Measurements from ENCODE around the gene TOMM7.

DNA sequence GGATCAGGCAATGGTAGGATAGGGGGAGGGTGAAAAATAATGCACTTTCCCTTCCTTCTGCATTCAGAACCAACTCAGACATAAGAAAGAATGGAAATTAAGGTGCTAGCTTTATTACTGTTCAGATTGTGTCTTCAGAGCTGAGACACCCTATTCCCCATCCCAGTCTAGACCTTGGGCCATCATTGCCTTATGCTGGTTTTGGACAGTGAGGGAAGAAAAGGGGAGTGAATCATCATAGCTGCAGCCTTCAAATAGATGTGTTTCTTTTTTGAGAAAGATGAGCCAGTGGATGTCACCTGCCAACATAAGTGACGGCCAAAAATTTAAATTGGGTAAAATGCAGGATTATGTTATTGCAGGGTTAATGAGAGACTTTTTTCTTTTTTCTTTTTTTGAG, 27.0 kb upstream of the TOMM7 start:
- TF ChIP-seq POLR2AphosphoS5 (IDR thresholded peaks at IDR 0.05; ENCODE audit: low read depth, low read length) (no peak), TAF1 (IDR thresholded peaks at IDR 0.05; ENCODE audit: borderline replicate concordance, insufficient read depth, low read length) (no peak)
- TF ChIP-seq, protein P1, sequence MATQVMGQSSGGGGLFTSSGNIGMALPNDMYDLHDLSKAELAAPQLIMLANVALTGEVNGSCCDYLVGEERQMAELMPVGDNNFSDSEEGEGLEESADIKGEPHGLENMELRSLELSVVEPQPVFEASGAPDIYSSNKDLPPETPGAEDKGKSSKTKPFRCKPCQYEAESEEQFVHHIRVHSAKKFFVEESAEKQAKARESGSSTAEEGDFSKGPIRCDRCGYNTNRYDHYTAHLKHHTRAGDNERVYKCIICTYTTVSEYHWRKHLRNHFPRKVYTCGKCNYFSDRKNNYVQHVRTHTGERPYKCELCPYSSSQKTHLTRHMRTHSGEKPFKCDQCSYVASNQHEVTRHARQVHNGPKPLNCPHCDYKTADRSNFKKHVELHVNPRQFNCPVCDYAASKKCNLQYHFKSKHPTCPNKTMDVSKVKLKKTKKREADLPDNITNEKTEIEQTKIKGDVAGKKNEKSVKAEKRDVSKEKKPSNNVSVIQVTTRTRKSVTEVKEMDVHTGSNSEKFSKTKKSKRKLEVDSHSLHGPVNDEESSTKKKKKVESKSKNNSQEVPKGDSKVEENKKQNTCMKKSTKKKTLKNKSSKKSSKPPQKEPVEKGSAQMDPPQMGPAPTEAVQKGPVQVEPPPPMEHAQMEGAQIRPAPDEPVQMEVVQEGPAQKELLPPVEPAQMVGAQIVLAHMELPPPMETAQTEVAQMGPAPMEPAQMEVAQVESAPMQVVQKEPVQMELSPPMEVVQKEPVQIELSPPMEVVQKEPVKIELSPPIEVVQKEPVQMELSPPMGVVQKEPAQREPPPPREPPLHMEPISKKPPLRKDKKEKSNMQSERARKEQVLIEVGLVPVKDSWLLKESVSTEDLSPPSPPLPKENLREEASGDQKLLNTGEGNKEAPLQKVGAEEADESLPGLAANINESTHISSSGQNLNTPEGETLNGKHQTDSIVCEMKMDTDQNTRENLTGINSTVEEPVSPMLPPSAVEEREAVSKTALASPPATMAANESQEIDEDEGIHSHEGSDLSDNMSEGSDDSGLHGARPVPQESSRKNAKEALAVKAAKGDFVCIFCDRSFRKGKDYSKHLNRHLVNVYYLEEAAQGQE (IDR thresholded peaks at IDR 0.05; ENCODE audit: insufficient read depth in 1 of 2, low read depth in 2 of 2, low read length in 2 of 2): no peak

Data from PFSK-1 (cell line).